CD4-positive, alpha-beta T cell treated with Interleukin-1 beta for 1 hour (primary cell): ENCODE measurements around the gene GNAL.

Experiments
- DNase-seq, 2 donors: peaks; one replicate each; pipeline ENCODE4 v3.0.0-alpha.2; 2020 to 2022

GNAL gene

GRCh38 chr18:11857177-11857887, 168.3 kb downstream of the GNAL start:
- DNase-seq = peak in 1 of 2 donors; percentile 74

- no peak for DNase-seq
Observed at GRCh38 chr18:11859282-11859830, 170.3 kb downstream of the GNAL start.

- DNase-seq = no peak
Observed at GRCh38 chr18:11859903-11860407, 170.9 kb downstream of the GNAL start.

- no peak for DNase-seq
Observed at GRCh38 chr18:11860594-11861450, 171.8 kb downstream of the GNAL start.

- no peak for DNase-seq
Observed at GRCh38 chr18:11861583-11862288, 172.7 kb downstream of the GNAL start.

- DNase-seq = no peak
Observed at GRCh38 chr18:11862468-11863137, 173.5 kb downstream of the GNAL start.

- no peak for DNase-seq
Observed at GRCh38 chr18:11864471-11864870, 175.4 kb downstream of the GNAL start.

GRCh38 chr18:11865071-11865470, 176.0 kb downstream of the GNAL start:
- no peak for DNase-seq

- no peak for DNase-seq
Observed at GRCh38 chr18:11866329-11866728, 177.3 kb downstream of the GNAL start.

GRCh38 chr18:11866764-11867163, 177.7 kb downstream of the GNAL start:
- DNase-seq = no peak

- no peak for DNase-seq
Observed at GRCh38 chr18:11868230-11868629, 179.2 kb downstream of the GNAL start.

GRCh38 chr18:11871501-11871900, 182.4 kb downstream of the GNAL start:
- DNase-seq = no peak

GRCh38 chr18:11872479-11873136, 183.5 kb downstream of the GNAL start:
- DNase-seq = peak in 1 of 2 donors; percentile 19

- no peak for DNase-seq
Observed at GRCh38 chr18:11873670-11874340, 184.7 kb downstream of the GNAL start.

GRCh38 chr18:11874676-11875075, 185.6 kb downstream of the GNAL start:
- no peak for DNase-seq

- DNase-seq = no peak
Observed at GRCh38 chr18:11877497-11878135, 188.6 kb downstream of the GNAL start.

- no peak for DNase-seq
Observed at GRCh38 chr18:11880586-11881304, 191.7 kb downstream of the GNAL start.

- DNase-seq = no peak
Observed at GRCh38 chr18:11882636-11883035, 193.6 kb downstream of the GNAL start.

- peak in 1 of 2 donors; percentile 16 for DNase-seq
Observed at GRCh38 chr18:11883153-11883552, 194.1 kb downstream of the GNAL start.
